Activated gamma-delta T cell treated with Interleukin-2 at 50 U/mL for 16 hours (primary cell): Measurements from ENCODE around the gene PLEKHA7.

Experiments used
- DNase-seq: peaks from one replicate; pipeline ENCODE4 v3.0.0-alpha.2; 2020

Gene PLEKHA7

DNA sequence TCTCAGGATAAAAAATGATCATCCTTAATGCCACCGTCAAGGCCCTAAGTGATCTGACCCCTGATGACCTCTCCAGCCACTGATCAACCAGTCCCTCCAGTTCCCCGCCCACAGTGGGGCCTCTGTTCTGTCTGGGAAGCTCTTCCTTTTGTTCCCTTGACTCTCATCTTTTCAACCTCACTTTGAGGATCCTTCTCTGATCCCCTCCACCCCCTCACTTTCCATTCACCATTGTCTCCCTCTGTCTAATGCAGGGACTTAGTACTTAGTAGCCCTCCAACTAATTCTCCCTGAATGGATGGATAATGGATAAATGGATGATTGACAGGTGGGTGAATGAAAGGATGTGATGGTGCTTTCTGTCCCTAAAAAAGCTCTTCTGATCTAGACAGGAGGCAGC is 230.1 kb downstream of the PLEKHA7 start:
- DNase-seq, result no peak

DNA sequence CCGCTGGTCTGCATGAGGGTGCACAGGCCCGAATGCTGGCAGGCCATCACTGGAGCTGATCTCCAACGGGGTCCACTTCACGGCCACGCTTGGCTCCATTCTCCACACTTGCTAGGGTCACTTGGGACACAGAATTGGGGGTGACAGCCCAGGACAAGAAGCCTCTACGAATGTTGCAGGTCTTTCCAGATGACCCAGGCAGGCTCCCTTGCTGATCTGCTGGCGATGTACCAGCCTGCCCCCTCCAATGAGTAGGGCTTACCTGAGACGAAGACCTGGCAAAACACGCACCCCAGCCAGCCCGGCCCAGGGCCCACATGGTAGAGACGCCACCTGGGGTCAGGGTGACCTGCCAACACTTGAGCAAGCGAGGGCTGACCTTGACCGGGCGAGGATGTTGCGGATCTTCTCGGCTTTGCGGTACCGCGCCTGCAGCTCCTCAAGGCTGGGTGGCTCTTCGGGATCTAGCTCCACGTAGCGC is 230.9 kb downstream of the PLEKHA7 start:
- DNase-seq, result no peak

DNA sequence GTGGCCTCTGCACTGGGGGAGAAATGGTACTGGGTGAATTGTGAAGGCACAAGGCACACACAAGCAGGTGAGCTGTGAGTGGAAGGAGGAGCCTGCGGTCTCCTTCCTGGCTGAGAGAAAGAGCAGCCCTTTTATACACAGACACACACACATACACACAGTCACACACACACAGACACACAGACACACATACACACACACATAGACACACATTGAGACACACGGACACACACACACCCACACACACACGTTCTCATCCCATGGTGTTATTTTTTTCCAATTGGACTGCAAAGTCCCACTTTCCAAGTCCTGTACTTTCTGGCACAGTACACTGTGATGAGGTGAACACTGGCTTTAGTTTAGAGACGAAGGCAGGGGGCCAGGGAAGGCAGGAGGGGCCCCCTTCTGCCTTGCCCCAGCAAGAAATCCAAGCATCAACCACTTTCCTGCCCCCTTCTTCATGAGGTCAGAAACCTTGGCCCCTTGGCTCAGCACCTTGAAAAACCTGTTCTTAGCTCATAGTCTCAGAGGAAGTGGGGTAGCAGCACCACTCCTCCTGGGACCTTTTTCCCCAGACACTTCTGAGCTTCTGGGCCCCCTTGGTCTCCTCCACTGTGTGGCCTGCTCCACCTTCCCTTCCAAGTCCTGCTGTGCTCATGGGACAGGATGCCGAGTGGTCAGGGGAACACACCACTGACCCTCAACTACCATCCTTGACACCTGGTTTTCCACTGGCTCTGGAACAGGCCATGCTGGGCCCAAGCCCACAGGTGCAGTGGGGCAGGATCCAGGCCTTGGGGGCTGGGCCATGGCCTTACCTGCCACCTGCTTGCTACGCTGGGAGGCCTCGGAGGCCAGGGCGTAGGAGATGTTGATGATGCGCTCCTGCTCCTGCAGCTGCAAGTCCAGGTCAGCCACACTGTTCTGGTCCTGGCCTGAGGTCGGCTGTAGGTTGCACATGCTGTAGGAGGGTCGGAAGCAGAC is 232.0 kb downstream of the PLEKHA7 start:
- no peak for DNase-seq

DNA sequence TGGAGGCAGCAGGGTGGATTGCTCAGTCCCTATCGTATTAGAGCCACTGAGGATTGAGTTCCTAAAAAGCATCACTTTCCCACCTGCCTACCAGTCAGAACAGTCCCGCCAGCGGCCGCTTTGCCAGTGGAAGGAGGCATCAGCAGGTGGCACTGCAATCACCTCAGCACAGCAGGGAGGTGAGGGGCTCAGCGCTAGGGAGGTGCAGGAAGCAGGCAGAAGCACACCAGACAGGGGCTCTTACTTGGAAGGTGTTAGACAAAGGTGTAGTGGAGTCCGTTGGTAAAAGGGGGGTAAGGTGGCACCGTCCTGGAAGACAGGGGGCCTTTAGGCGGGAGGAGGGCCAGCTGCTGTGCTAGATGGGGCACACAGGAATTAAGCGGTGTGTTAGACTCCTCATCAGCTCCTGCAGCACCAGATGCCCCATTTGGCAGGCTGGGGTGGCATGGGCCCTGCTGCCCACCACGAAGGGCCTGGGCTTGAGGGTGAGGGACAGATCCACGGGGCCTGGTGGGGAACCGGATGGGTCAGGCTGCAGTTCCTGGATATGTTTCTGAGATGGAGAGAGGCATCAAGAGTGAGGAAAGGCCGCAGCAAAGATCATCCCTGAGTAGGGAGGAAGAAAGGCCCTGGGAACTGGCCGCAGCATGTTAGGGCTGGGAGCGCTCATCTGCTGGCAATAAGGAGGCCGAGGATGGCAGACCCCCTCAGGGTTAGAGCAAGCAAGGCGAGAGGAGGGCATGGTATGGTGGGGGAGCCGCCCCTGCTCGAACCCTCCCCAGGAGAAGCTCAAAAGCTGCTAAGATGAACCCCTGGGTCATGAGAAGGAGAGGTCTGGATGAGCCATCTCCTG is 233.3 kb downstream of the PLEKHA7 start:
- no peak for DNase-seq

DNA sequence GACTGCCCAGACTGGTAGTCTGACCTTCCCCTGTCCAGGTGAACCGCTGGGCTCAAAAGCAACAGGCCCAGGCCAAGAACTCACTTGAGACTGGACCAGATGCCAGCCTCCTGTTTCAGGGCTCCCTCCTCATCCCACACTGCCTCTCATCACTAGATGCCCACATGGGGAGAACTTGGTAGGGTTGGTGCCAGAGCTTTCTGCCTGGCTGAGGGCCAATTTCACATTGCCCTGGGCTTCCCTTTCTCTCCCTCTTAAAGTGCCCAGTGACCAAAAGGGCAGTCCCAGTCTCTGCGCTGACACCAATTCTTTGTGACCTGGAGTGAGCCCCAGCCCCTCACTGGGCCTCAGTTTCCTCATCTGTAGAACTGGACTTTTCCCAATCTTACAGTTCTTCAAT is 234.1 kb downstream of the PLEKHA7 start:
- no peak for DNase-seq

DNA sequence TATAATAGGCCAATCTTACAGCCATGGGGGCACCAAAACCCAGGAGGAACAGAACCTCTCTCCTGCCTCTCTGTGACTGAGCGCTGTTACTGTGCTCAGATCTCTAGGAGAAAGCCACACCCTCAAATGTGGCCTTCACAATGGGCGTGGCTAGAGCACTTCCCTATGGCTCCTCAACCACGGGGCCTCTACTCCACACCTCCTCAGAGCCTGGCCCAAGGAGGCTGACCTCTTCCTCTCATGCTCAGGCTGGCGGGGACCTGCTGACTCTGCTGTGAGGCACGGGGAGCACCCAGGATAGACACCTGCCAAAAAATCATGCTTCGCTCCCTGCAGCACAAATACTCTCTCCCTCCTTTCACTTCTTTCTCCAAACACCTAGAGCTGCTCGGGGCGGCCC is 234.8 kb downstream of the PLEKHA7 start:
- DNase-seq, result no peak

DNA sequence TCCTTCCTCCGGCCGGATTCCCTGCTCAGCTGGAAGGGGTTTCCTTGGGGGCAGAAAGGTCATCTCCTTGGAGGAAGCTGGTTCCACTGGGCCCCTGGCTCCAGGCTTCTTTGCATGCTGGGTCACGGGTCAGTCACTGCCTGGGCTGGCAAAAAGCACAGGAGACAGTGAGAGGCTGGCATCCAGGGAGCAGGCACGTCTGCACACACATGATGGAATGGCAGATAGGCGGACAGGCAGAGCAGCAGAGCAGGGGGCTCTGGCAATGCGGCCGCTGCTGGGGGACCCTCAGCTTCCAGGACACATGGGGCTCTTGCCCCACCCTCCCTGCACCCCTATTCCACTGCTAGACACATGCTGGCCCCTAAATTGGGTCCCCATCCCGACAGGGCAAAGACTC is 235.3 kb downstream of the PLEKHA7 start:
- no peak for DNase-seq

DNA sequence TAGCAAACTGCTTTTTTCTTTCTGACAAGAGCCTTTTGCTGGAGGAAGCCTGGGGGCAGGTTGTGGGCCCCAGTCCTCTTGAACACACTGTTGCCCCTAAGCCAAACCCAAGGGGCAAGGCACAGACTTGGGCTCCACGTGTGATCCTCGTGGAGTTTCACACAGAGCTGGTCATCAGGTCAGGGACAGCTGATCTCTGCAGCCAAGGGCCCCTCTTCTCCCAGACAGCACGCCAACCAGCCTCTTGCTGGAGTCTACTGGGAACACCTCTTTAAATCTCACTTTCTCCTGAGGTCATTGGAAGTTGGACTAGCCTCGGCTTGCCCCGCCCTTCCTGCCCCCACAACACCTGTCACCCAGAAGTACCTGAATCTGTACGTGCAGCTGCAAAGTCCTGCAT is 235.9 kb downstream of the PLEKHA7 start:
- no peak for DNase-seq

DNA sequence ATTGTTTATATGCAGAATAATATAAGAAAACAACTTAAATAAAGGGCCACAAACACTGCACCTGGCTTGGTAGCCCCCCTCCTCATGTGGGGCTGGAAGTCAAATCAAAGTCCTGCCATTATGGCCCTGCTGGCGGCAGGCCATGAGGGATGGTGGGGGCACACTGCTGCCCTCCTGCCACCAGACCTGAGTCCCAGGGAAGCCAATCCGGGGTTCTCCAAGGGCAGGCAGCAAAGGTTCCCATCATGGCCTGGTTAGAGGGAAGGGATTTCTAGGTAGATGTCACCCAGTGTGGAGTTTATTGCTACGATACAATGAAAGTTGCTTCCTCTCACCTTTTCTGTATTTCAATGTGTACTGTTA is 236.6 kb downstream of the PLEKHA7 start:
- DNase-seq, result no peak

DNA sequence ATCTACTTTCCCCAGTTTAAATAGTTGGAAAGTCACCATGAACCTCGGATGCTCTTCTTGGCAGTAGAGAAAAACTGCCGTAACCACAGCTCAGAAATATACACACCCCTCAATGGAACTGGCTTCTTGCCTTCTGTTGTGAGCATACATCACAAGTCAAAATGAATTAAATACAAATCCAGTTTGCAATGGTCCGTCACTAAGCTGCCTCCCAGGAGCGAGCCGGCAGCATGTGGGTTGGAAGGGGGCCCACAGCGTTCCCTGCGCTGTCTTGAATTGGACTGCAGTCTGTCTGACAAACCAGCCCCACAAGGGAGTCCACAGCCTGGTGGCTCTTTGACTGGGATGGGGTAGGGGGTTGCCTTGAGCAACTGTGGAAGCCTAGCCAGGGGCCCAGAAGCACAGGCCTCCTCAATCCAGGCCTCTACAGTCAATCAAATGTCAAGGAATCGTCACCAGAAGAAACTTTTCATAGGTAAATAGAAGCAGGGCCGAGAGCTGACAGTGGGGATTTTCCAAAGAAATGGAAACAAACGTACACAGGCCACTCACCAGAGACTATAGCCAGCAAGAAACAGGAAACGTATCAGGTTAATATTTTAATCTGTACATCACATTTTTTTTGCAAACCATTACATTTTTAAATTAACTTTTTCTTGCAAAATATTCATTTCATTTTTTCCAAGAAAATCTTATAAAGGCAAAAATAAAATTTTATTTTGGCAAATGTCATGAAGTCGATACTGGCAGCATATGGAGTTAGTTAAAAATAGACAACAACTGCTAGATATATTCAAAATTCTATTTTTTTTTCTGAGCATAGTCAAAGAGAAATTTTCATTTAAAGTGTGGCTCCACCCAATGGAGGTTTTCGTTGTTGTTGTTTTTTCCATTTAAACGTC is 237.3 kb downstream of the PLEKHA7 start:
- no peak for DNase-seq

DNA sequence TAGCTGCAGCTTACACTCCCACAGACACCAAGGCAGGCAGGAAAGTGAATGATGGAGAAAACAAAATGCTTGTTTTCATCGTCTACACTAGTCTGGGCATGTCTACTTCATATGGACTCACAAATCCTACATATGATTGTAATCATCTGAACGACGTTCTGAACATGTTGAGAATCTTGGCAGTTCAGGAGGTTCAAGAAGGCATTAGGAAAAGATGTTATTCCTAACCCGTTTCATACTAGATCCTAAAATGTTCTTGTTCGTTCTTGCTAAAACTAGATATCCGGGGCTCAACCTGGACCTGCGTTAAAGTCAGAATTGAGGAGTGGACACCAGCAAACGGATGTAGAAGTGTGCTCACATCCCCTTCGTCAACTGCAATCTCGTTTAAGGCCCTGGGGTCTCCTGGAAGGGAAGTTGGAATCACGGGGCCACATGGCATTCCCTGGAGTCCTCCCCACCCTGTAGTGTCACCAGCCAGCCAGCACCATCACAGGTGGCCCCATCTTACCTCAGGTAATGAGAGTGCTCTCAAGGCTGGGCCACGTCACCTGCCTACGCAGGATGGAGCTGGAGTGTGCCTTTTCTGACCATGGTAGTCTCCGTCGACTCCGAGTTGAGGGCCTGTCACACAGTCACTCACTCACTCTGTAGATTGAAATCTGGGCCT is 238.5 kb downstream of the PLEKHA7 start:
- no peak for DNase-seq

DNA sequence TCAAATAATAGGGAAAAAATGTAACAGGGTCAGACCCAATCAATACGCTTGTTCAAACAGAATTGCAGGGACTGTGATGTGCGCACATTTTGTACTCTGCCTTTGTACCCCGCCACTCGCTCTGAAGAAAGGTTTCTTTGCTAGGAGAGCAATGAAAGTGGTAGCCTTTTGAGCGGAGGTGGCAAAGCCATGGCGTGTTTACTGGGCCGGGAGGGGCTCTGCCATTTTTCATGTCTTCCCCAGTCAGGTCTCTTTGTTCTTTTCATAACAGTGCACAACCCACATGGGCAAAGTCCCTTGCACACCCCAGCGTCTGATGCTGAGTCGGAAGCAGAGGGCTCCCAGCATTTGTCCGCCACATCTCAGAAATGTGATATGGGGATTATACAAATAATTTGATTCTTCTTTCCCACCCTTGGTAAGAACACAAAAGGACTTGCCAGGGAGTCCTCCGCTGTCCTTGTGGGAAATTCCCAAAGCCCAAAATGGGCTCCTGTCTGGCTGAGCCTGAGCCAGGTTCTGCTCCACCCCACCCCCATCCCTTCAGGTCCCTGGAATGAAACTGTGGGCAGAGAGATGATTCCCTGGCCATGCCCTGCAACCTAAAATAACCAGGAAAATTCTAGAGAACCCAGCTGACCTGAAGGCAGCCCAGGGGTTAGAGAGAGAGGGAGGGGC is 239.1 kb downstream of the PLEKHA7 start:
- no peak for DNase-seq

DNA sequence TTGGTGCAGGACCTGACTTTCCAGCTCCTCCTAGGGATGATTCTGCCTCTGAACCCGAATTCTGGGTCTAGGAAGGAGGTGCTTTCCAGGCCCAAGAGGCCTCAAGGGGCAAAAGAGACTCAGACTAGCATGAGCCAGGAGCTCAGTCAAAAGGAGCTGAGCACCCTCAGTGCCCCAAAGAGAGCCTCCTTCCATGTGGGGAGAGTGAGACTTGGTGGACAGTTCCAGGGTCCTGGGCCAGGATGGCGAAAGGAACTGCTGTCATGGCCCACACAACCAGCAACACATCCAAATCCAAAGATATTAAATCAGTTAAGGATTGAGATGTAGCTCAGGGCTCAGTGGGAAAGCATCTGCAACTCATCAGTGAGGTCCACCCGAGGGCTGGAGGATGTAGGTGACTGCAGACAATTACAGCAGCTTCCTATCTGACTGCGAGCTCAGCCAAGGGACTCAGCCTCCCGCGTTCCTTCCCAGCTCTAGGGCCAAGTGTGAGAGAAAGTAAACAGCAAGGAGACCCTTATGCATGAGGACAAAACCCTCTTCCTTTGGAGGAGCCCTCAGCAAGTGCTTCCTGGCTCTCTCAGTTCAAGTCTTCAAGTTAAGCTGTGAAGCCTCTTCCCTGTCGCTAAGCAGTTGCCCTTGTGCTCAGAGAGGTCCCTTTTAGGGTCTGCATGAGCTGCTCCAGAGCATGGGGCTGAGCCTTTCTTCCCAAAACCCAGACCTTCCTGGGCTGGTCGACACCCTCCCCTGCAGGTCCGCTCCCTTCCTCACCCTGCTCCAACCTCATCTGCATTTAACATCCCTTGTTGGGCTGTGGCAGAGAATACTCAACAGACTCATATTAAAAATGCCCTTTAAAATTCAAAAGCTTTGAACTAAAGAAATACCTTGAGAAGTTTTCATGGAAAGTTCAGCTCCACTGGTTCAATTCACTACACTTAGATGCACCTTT is 240.0 kb downstream of the PLEKHA7 start:
- DNase-seq, result no peak

DNA sequence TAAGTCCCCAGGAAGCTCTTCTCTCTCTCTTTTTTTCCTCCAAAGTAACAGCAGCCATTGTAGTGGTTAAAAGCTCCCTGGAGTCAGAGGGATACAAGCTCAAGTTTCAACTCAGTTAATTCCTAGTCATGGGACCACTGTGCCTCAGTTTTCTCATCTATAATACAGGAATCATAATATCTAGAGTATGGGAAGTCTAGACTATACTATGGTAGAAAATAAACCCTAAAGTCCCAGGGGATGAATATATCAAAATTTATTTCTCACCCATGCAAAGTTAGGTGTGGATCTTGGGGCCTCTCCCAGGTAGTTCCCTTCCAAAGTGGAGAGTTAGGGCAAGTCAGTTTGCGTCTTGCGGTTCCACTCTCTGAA is 242.1 kb downstream of the PLEKHA7 start:
- no peak for DNase-seq

DNA sequence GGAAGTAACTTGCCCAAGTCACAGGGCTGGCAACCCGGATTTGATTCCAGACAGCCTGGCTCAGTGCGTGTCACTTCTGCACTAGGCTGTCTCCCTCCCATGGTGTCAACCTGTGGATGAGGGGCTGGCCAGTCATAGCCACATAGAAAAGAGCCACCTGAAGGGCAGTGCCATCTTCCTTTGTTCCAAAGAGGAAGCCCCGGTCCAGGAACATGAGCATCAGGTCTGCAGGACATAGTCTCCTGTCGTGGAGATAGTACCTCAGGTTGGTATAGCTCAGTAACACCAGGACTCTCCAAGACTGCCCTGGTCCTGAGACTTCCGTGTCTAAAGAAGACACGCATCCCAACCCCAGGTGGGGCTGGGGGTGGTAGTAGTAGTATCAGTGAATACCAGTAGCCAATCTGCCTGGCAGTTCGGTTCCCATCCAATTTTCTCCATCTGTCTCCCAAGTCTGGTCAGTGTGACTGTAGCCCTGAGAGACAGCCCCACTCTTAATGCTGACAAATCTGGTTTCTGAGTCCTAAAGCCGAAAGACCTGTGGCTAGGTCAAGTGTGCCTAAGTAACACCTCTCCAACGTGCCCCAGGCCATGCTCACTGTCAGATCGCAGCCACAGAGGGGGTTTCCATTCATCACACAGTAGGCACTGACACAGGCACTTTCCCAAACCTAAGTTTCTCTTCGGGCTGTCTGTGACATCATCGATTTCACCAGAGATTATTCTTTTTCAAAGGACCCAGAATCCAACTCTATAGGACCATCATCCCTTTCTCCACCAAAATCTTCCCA is 242.7 kb downstream of the PLEKHA7 start:
- no peak for DNase-seq

DNA sequence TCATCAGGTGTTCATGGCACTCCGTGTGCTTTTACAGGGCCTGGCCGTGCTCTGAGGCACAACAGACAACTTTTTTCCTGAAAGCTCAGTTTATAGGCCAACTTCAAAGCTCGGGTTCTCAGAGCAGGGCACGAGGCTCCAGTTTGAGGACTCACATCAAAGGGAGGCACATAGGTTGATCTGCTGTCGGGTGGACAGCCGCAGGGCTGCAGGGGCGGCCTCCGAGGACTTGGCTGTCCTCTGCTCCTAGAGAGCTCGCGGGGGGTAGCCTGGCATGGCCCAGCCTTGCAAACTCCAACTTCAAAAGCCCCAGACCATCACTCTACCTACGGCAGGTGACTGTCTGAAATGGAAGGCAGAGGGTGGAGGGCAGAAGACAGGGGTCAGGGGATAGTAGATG is 244.2 kb downstream of the PLEKHA7 start:
- DNase-seq, result no peak

DNA sequence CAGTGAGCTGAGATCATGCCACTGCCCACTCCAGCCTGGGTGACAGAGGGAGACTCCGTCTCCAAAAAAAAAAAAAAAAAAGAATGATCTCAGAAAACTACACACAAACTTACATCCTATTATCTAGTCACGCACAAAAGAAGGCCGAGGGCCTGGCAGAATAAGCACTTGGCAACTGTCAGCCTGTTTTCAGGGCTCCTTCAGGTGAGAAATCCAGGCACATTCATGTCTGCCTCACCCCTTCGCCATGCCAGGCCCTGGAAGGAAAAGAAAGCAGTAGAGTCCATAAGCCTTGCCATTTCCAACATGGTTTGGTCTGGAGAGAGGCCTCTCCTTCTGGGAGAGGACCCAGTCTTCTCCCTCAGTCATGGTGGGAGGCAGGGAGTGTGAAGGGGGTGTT is 244.8 kb downstream of the PLEKHA7 start:
- no peak for DNase-seq

DNA sequence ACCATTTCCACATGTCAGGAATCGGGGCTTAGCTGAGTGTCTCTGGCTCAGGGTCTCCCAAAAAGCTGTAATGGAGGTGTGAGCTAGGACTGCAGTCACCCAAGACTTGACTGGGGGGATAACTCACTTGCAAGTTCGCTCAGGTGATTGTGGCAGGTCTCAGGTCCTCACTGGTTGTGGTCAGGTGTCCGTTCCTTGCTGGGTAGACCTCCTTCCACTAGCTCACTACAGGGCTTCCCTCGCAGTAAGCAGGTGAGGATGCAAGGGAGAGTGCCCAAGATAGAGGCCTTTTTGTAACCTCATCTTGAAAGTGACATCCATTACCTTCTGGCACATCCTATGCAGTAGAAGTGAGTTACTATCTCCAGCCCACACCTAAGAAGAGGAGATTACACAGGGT is 246.3 kb downstream of the PLEKHA7 start:
- no peak for DNase-seq

DNA sequence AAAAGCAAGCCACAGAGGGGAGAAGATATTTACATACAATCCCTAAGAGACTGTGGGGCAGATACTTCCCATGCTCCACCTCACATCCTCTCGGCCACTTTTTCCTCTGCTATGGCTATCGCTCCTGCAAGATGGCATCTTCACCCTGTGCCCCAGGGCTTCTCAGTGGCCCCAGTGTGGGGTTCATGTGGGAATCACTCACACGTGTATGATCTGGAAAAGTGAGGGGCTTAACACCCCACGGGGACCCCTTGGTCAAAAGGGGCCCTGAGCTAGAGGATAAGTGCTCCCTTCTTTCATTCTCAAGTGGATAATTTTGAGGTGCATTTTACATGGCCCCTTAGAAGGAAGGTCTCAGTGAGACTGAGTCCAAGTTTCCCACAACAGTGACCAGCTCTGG is 247.1 kb downstream of the PLEKHA7 start:
- no peak for DNase-seq

DNA sequence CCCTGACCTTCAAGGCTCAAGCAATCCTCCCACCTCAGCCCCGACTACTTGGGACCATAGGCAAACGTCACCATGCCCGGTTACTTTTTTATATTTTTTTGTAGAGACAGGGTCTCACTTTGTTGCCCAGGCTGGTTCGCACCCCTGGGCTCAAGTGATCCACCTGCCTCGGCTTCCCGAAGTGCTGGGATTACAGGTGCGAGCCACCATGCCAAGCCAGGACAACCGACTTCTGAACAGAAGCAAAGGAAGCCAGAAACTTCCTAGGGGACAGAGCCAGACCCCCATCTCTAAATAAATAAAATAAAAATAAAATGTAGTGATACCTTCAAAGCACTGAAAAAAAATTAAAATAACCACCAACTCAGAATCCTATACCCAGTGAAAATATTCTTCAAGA is 249.3 kb downstream of the PLEKHA7 start:
- no peak for DNase-seq
